Measurements from ENCODE around the gene KDM5B. TPM values are rescaled to one million over a fixed set of nuclear protein-coding genes. Genes with fewer than 3 reads are reported as not detected.

The KDM5B gene
- total RNA-seq, 2 experiments from 2014 or later = 74.7 to 84.7 TPM

DNA sequence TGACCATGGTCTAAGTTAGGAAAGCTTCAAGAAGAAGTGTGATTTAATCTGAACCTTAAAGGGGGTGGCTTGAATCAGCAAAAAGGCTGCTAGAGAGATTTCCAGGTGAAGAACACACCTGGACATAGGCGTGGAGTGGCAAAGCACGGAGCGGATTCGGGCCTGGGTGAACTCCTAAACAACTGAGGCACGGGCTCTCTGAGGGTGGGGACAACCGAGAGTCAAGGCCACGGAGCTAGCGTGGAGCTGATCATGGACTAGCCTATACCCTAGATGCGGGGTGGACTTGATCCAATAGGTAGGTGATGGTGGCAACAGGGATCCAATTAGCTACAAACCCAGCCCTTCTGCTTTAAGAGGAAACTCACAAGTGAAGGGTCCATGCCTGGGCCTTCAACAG is 125.7 kb downstream of the KDM5B start:
- no peak overlapping the region for H3K4me3 ChIP-seq (ENCODE audit: low read length)
- ChIA-PET CTCF (interaction anchor here (1.1 kb wide), 1 partner anchor 10 kb away, joined by 3 read pairs; no protein-coding TSS in a partner anchor), POLR2A (no interaction called here)
- ATAC-seq (ENCODE audit: poor library complexity) (no peak), DNase-seq (no peak)
- no peak overlapping the region for H3K27ac ChIP-seq (ENCODE audit: low read depth in 1 of 2, low read length in 2 of 2)
- Mint-ChIP-seq H3K27me3 (peaks cover 66% of the 10 kb centered on the region), H3K9me3 (peaks cover 3% of the 10 kb centered on the region), H3K4me1 (ENCODE audit: low read depth) (no peaks in the 10 kb centered on the region), H3K27ac (no peak overlapping the region), H3K4me3 (no peak overlapping the region), H3K36me3 (ENCODE audit: low read depth) (no peaks in the 10 kb centered on the region)
- H3K27me3 ChIP-seq (ENCODE audit: control insufficient read depth in 1 of 2, insufficient read depth in 2 of 2, low read length in 2 of 2) = peaks cover 6 to 10% of the 10 kb centered on the region in 2 experiments
- H3K4me1 ChIP-seq (ENCODE audit: insufficient read depth, low read length) = no peaks in the 10 kb centered on the region
- H3K36me3 ChIP-seq (ENCODE audit: insufficient read depth, low read length) = no peaks in the 10 kb centered on the region
- H3K9me3 ChIP-seq (ENCODE audit: control insufficient read depth in 1 of 2, insufficient read depth in 1 of 2, low read length in 2 of 2) = peaks cover under 1 to 15% of the 10 kb centered on the region in 2 experiments
- TF ChIP-seq, protein P1, sequence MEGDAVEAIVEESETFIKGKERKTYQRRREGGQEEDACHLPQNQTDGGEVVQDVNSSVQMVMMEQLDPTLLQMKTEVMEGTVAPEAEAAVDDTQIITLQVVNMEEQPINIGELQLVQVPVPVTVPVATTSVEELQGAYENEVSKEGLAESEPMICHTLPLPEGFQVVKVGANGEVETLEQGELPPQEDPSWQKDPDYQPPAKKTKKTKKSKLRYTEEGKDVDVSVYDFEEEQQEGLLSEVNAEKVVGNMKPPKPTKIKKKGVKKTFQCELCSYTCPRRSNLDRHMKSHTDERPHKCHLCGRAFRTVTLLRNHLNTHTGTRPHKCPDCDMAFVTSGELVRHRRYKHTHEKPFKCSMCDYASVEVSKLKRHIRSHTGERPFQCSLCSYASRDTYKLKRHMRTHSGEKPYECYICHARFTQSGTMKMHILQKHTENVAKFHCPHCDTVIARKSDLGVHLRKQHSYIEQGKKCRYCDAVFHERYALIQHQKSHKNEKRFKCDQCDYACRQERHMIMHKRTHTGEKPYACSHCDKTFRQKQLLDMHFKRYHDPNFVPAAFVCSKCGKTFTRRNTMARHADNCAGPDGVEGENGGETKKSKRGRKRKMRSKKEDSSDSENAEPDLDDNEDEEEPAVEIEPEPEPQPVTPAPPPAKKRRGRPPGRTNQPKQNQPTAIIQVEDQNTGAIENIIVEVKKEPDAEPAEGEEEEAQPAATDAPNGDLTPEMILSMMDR (IDR thresholded peaks at IDR 0.05) = no peak
- intact Hi-C loops (cut with DNase I, micrococcal nuclease) = no loop called here

DNA sequence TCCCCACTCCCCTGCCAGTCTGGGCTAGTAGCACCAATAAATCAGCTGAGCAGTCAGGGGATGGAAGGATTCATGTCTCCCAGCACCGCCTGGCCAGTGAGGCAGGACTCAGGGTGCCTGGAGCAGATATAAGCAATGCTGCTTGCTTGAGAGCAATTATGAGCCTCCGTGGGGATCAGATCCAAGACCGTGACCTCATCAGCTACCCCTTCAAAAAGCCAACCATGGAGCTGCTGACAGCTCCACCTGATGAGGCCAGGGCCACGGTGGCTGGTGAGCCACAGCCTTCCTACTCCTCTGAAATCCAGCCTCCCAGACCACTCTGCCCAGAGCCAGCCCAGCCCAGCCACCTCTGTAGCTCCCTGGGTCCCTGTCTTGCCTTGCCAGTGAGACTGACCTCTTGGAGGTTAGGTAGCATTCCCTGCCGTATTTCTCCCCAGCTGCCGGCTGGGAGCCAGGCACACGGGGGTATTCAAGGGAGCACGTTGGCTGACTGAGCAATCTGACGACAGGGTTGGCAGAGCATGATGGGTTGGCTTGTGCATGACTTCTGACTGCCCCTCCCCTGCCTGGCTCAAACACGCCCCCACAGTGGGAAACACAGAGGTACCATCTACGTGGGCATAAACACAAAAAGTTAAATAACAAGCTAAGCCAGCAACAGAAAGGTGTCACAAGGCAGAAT is 126.3 kb downstream of the KDM5B start:
- TF ChIP-seq, protein P1 (IDR thresholded peaks at IDR 0.05) = no peak
- POLR2A ChIA-PET = no interaction called here

DNA sequence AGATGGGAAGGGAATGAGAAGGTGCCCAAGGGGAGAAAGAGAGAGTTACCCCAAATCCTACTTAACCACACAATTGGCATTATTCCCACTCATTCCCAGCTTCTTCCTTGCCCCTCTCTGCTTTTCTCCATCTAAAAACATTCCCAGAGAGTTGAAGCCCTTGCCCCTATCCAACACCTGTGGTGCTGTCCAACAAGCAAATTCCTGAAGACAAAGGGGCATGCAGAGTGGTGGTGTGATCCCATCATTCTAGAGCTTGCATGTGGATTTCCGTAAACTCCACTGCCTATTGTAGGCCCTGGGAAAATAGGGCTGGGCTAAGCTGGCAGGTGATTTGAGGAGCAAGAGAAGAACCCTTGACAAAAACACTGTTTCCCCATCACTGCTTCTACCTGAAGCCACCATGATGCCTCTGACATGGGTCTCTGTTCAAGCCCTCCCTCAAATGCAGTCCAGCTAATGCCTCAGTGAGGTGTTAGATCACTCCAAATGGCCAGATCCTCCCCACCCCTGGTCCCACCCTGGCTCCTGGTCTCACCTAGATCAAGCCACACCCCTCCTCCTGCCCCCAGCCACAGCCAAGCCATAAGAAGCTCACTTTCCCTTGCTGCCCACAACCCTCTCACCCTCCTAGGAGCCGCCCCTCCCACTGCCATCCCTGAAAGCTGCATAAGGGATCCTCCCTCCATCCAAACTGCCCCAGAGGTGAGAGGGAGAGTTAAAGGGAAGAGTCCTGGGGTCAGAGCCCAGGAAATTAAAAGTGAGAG is 127.5 kb downstream of the KDM5B start:
- no peak for ATAC-seq (ENCODE audit: poor library complexity)
- Mint-ChIP-seq H3K27me3 (peaks cover 62% of the 10 kb centered on the region), H3K4me3 (no peak overlapping the region), H3K27ac (no peak overlapping the region), H3K4me1 (ENCODE audit: low read depth) (no peaks in the 10 kb centered on the region), H3K9me3 (peaks cover 7% of the 10 kb centered on the region), H3K36me3 (ENCODE audit: low read depth) (no peaks in the 10 kb centered on the region)
- H3K27me3 ChIP-seq (ENCODE audit: control insufficient read depth in 1 of 2, insufficient read depth in 2 of 2, low read length in 2 of 2) = peaks cover 6 to 10% of the 10 kb centered on the region in 2 experiments
- CTCF ChIA-PET = no interaction called here
- DNase-seq = no peak
- H3K36me3 ChIP-seq (ENCODE audit: insufficient read depth, low read length) = no peaks in the 10 kb centered on the region
- H3K27ac ChIP-seq (ENCODE audit: low read depth in 1 of 2, low read length in 2 of 2) = no peak overlapping the region
- POLR2A ChIA-PET = no interaction called here
- TF ChIP-seq, protein P1 (IDR thresholded peaks at IDR 0.05) = no peak
- H3K4me3 ChIP-seq (ENCODE audit: low read length) = no peak overlapping the region
- intact Hi-C loops (cut with DNase I, micrococcal nuclease) = no loop called here
- H3K9me3 ChIP-seq (ENCODE audit: control insufficient read depth in 1 of 2, insufficient read depth in 1 of 2, low read length in 2 of 2) = peaks cover 5 to 18% of the 10 kb centered on the region in 2 experiments
- H3K4me1 ChIP-seq (ENCODE audit: insufficient read depth, low read length) = no peaks in the 10 kb centered on the region

More for the DNA sequence above, 126.3 kb downstream of the KDM5B start:
- peaks cover 6 to 10% of the 10 kb centered on the region in 2 experiments for H3K27me3 ChIP-seq (ENCODE audit: control insufficient read depth in 1 of 2, insufficient read depth in 2 of 2, low read length in 2 of 2)
- CTCF ChIA-PET = interaction anchor here (1.1 kb wide), 1 partner anchor 11 kb away, joined by 3 read pairs; no protein-coding TSS in a partner anchor
- no peaks in the 10 kb centered on the region for H3K4me1 ChIP-seq (ENCODE audit: insufficient read depth, low read length)
- H3K27me3 Mint-ChIP-seq = peaks cover 63% of the 10 kb centered on the region
- ATAC-seq (ENCODE audit: poor library complexity) (no peak), DNase-seq (no peak)
- no peaks in the 10 kb centered on the region for H3K36me3 ChIP-seq (ENCODE audit: insufficient read depth, low read length)
- H3K4me3 ChIP-seq (ENCODE audit: low read length) = no peak overlapping the region
- H3K27ac Mint-ChIP-seq = no peak overlapping the region
- H3K36me3 Mint-ChIP-seq (ENCODE audit: low read depth) = no peaks in the 10 kb centered on the region
- H3K9me3 ChIP-seq (ENCODE audit: control insufficient read depth in 1 of 2, insufficient read depth in 1 of 2, low read length in 2 of 2) = peaks cover 5 to 18% of the 10 kb centered on the region in 2 experiments
- no peaks in the 10 kb centered on the region for H3K4me1 Mint-ChIP-seq (ENCODE audit: low read depth)
- no peak overlapping the region for H3K4me3 Mint-ChIP-seq
- peaks cover 6% of the 10 kb centered on the region for H3K9me3 Mint-ChIP-seq
- intact Hi-C loops (cut with DNase I, micrococcal nuclease) = no loop called here
- no peak overlapping the region for H3K27ac ChIP-seq (ENCODE audit: low read depth in 1 of 2, low read length in 2 of 2)

All from CD4-positive, alpha-beta T cell (primary cell).